HG03457 (cell line): ENCODE measurements around the gene AKR1A1.

ENCODE experiments used
- ATAC-seq: cut with Tn5 transposase; IDR thresholded peaks from one replicate; pipeline ENCODE4 v1.9.1; 2021; ENCODE audit warnings: moderate number of reproducible peaks; ENCODE audit not compliant: unreplicated experiment

The AKR1A1 gene

GRCh38 chr1:45612941-45613579 is 62.4 kb downstream of the AKR1A1 start:
- no peak for ATAC-seq

- ATAC-seq = no peak
Measured at GRCh38 chr1:45615885-45616284, 65.3 kb downstream of the AKR1A1 start.

- no peak for ATAC-seq
Measured at GRCh38 chr1:45617618-45618017, 67.0 kb downstream of the AKR1A1 start.

GRCh38 chr1:45619149-45619921 is 68.7 kb downstream of the AKR1A1 start:
- ATAC-seq = no peak
